Measurements from ENCODE around the gene NDRG3. TPM values are rescaled to one million over a fixed set of nuclear protein-coding genes. Genes with fewer than 3 reads are reported as not detected.
"Not testable (repeated sequence)": the region's sequence is repeated elsewhere in the genome, so short reads cannot be mapped to it uniquely, and the experiment has no call there.

NDRG3 gene
- total RNA-seq, 2 experiments from 2014 or later = 16.3 to 17.1 TPM

GRCh38 chr20:36741072-36741471 lies 4.8 kb downstream of the NDRG3 start:
- no peaks in the 10 kb centered on the region for H3K27me3 Mint-ChIP-seq
- peaks cover 22% of the 10 kb centered on the region for H3K4me1 Mint-ChIP-seq
- H3K4me3 Mint-ChIP-seq = no peak overlapping the region
- no peak for DNase-seq
- no peak overlapping the region for H3K27ac Mint-ChIP-seq
- no peaks in the 10 kb centered on the region for H3K36me3 Mint-ChIP-seq
- no peaks in the 10 kb centered on the region for H3K9me3 Mint-ChIP-seq

- no peak overlapping the region for H3K4me3 Mint-ChIP-seq
- H3K9me3 Mint-ChIP-seq = no peaks in the 10 kb centered on the region
- DNase-seq = no peak
- no peaks in the 10 kb centered on the region for H3K36me3 Mint-ChIP-seq
- H3K27ac Mint-ChIP-seq = no peak overlapping the region
- no peaks in the 10 kb centered on the region for H3K27me3 Mint-ChIP-seq
- peaks cover 36% of the 10 kb centered on the region for H3K4me1 Mint-ChIP-seq
Observed at GRCh38 chr20:36737183-36737499, 8.7 kb downstream of the NDRG3 start.

DNA sequence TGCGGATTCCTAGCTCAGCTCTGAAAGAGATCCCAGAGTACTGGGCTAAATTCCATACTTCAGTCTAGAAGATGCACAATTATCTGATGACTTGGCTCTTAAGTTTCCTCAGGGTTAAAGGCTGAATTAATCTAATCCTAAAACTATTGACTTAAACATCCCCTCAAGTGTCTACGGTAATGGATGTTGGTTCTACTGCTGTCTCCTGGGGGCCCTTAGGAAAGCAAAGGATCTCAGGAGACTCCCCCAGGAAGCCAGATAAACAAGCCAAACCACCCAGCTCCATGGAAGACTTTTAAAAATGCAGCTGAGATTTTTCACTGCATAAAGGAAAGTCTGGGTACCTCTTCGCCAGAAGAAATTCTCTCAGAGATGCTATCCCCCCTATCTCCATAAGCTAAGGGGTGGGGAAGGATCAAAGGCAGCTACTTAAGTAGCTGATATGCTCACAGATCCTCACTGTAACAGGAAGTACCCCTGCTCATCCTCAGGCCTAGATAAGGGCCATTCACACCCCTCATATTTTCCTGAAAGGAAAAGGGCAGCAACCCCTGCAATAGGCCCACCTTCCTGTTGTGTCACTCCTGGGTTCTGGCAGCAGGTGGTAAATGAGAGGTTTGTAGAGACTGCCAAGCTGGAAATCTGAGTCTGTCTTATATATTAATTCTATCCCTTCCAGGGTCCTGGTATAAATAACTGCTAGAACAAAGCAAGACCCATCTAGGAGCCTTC lies 9.3 kb downstream of the NDRG3 start:
- Mint-ChIP-seq H3K27ac (peak overlapping the region; percentile 63), H3K4me1 (peaks cover 37% of the 10 kb centered on the region), H3K36me3 (no peaks in the 10 kb centered on the region), H3K27me3 (no peaks in the 10 kb centered on the region), H3K9me3 (no peaks in the 10 kb centered on the region), H3K4me3 (no peak overlapping the region)
- DNase-seq = no peak

- peaks cover 45% of the 10 kb centered on the region for H3K4me1 Mint-ChIP-seq
- no peaks in the 10 kb centered on the region for H3K27me3 Mint-ChIP-seq
- no peaks in the 10 kb centered on the region for H3K36me3 Mint-ChIP-seq
- no peak for DNase-seq
- peak overlapping the region; percentile 84 for H3K27ac Mint-ChIP-seq
- peak overlapping the region; percentile 34 for H3K4me3 Mint-ChIP-seq
- no peaks in the 10 kb centered on the region for H3K9me3 Mint-ChIP-seq
Observed at GRCh38 chr20:36732456-36732855, 13.4 kb downstream of the NDRG3 start.

DNA sequence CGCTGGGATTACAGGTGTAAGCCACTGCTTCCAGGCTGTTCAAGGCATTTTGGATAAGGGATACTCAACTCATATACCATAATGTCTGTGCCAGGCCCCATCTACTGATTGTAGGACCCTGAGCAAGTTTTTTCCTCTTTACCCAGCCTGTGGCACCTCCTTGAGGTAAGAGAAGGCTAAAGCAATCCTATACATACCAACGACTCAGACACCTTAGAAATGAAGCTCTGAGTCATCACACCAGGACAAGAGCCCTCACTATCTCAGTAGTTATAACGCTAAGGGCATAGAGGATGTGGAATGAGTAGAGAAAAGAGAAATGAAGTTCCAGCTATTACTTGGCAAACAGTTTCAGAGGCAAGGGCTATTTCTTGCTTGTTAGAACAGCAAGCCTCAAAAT lies 16.9 kb downstream of the NDRG3 start:
- no peak for DNase-seq
- Mint-ChIP-seq H3K27ac (no peak overlapping the region), H3K4me3 (no peak overlapping the region)

GRCh38 chr20:36726168-36726567 lies 19.7 kb downstream of the NDRG3 start:
- Mint-ChIP-seq H3K9me3 (no peaks in the 10 kb centered on the region), H3K27me3 (no peaks in the 10 kb centered on the region), H3K36me3 (peaks cover 2% of the 10 kb centered on the region), H3K4me3 (no peak overlapping the region), H3K4me1 (peaks cover 13% of the 10 kb centered on the region), H3K27ac (no peak overlapping the region)
- no peak for DNase-seq

More for the DNA sequence above, 16.9 kb downstream of the NDRG3 start:
- H3K36me3 Mint-ChIP-seq = no peaks in the 10 kb centered on the region
- peaks cover 30% of the 10 kb centered on the region for H3K4me1 Mint-ChIP-seq
- H3K9me3 Mint-ChIP-seq = no peaks in the 10 kb centered on the region
- H3K27me3 Mint-ChIP-seq = no peaks in the 10 kb centered on the region

DNA sequence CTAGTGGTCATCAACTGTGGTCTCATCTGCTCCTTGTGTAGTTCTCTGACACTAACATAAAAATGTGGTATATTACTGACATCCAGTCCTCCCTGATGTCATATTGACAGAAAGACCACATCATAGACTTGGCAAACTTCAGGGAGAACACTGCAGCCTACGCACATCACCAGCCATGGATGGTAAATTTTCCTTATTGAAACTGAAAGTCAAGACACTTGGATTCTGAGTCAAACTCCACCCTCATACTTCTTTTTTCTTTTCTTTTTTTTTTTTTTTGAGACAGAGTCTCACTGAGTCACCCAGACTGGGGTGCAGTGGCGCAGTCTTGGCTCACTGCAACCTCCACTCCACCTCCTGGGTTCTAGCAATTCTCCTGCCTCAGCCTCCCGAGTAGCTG lies 25.4 kb downstream of the NDRG3 start:
- no peaks in the 10 kb centered on the region for H3K9me3 Mint-ChIP-seq
- H3K27me3 Mint-ChIP-seq = no peaks in the 10 kb centered on the region
- peaks cover 7% of the 10 kb centered on the region for H3K36me3 Mint-ChIP-seq
- peaks cover 9% of the 10 kb centered on the region for H3K4me1 Mint-ChIP-seq
- DNase-seq = peak; percentile 26
- H3K27ac Mint-ChIP-seq = no peak overlapping the region
- no peak overlapping the region for H3K4me3 Mint-ChIP-seq

GRCh38 chr20:36717657-36718056 lies 28.2 kb downstream of the NDRG3 start:
- Mint-ChIP-seq H3K27ac (no peak overlapping the region), H3K9me3 (no peaks in the 10 kb centered on the region), H3K36me3 (peaks cover 7% of the 10 kb centered on the region), H3K4me1 (peaks cover 9% of the 10 kb centered on the region), H3K4me3 (no peak overlapping the region), H3K27me3 (no peaks in the 10 kb centered on the region)
- DNase-seq = no peak

DNA sequence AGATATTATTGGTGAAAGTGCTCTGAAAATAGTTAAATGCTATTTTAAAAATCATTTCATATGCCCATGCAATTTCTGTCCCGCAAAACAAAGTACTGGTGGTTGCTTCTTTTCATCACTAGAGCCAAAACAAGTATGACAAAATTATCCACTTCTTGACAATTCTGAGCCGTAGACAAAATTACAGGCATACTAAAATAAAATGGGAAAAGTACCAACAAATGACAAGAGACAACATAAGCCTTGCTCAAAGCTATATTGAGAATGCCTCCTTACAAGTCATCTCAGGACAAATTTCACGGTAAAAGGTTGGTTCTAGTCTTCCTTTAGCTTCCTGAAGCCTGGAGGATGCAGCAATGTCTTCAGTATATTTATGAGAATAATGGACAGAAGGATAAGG lies 28.9 kb downstream of the NDRG3 start:
- Mint-ChIP-seq H3K9me3 (no peaks in the 10 kb centered on the region), H3K4me3 (no peak overlapping the region), H3K27me3 (no peaks in the 10 kb centered on the region), H3K27ac (no peak overlapping the region), H3K36me3 (peaks cover 7% of the 10 kb centered on the region), H3K4me1 (peaks cover 9% of the 10 kb centered on the region)
- DNase-seq = no peak

GRCh38 chr20:36712775-36713174 lies 33.1 kb downstream of the NDRG3 start:
- DNase-seq = no peak
- Mint-ChIP-seq H3K4me3 (no peak overlapping the region), H3K27ac (no peak overlapping the region), H3K4me1 (no peaks in the 10 kb centered on the region), H3K27me3 (no peaks in the 10 kb centered on the region), H3K36me3 (no peaks in the 10 kb centered on the region), H3K9me3 (no peaks in the 10 kb centered on the region)

GRCh38 chr20:36709126-36709525 lies 36.8 kb downstream of the NDRG3 start:
- Mint-ChIP-seq H3K27me3 (no peaks in the 10 kb centered on the region), H3K4me1 (no peaks in the 10 kb centered on the region), H3K9me3 (no peaks in the 10 kb centered on the region), H3K27ac (no peak overlapping the region), H3K4me3 (no peak overlapping the region), H3K36me3 (no peaks in the 10 kb centered on the region)
- DNase-seq = no peak

GRCh38 chr20:36703530-36703929 lies 42.4 kb downstream of the NDRG3 start:
- Mint-ChIP-seq H3K27me3 (no peaks in the 10 kb centered on the region), H3K9me3 (no peaks in the 10 kb centered on the region), H3K4me3 (no peak overlapping the region), H3K4me1 (no peaks in the 10 kb centered on the region), H3K27ac (no peak overlapping the region), H3K36me3 (no peaks in the 10 kb centered on the region)
- DNase-seq = no peak

GRCh38 chr20:36700438-36700837 lies 45.5 kb downstream of the NDRG3 start:
- H3K4me1 Mint-ChIP-seq = no peaks in the 10 kb centered on the region
- DNase-seq = no peak
- H3K27ac Mint-ChIP-seq = no peak overlapping the region
- no peaks in the 10 kb centered on the region for H3K9me3 Mint-ChIP-seq
- no peaks in the 10 kb centered on the region for H3K27me3 Mint-ChIP-seq
- H3K36me3 Mint-ChIP-seq = peaks cover 4% of the 10 kb centered on the region
- no peak overlapping the region for H3K4me3 Mint-ChIP-seq

DNA sequence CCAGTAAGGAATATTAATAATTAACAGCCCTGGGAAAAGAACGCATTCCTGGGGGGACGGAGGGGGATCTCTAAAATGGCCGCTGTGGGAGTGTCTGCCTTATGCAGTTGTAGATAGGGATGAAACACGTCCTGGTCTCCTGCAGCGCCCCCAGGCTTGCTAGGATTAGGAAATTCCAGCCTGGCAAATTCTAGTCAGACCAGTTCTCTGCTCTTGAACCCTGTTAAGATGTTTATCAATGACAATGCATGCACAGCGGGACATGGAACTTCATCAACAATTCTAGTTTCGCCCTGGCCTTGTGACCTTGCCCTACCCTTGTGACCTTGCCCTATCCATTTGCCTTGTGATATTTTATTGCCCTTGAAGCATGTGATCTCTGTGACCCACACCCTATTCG lies 50.4 kb downstream of the NDRG3 start:
- H3K9me3 Mint-ChIP-seq, H3K4me3 Mint-ChIP-seq, H3K36me3 Mint-ChIP-seq, H3K27me3 Mint-ChIP-seq, H3K4me1 Mint-ChIP-seq, H3K27ac Mint-ChIP-seq, DNase-seq: not testable (repeated sequence)

DNA sequence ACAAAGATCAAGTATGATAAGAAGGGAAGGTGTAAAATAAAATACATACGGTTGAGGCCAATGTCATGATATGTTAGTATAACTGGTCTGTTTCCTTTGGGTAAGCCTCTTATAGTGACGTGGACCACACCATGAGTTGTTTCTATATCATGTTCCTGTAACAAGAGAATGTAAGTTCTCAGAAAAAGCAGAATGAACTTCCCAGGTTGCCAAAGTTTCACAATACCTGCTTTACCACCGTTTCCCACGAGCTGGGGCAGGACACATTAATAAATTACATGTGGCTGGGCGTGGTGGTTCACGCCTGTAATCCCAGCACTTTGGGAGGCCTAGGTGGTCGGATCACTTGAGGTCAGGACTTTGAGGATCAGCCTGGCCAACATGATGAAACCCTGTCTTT lies 57.3 kb downstream of the NDRG3 start:
- no peak for DNase-seq
- Mint-ChIP-seq H3K27ac (no peak overlapping the region), H3K4me1 (peaks cover 5% of the 10 kb centered on the region), H3K9me3 (no peaks in the 10 kb centered on the region), H3K36me3 (no peaks in the 10 kb centered on the region), H3K27me3 (no peaks in the 10 kb centered on the region), H3K4me3 (no peak overlapping the region)

DNA sequence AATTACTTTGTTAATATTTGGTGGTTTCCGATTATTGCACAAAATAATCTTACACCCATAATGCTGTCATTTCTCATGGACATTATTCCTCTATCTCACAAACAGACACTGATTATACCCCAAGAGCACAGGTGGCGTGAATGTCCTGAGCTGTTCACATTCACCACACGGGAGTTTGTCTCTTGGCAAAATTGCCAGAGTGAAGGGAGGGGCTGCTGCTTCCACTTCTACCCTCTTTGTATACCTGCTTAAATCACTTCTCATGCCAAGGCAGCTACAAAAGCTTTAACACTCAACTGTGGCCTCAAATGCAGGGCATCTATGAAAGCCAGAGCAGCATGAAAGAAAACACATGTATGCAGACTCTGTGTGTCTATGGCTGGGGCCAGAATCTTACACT lies 58.0 kb downstream of the NDRG3 start:
- H3K4me1 Mint-ChIP-seq = peaks cover 5% of the 10 kb centered on the region
- H3K27ac Mint-ChIP-seq = no peak overlapping the region
- no peak overlapping the region for H3K4me3 Mint-ChIP-seq
- no peaks in the 10 kb centered on the region for H3K36me3 Mint-ChIP-seq
- DNase-seq = no peak
- H3K27me3 Mint-ChIP-seq = no peaks in the 10 kb centered on the region
- no peaks in the 10 kb centered on the region for H3K9me3 Mint-ChIP-seq
